Neural crest cell (in vitro differentiated cells): ENCODE measurements around the gene THSD7A. TPM values are rescaled to one million over a fixed set of nuclear protein-coding genes. Genes with fewer than 3 reads are reported as not detected.

Source experiments
- DNase-seq: peaks from one replicate; pipeline ENCODE4 v3.0.0; 2021; ENCODE audit warnings: low read depth, mixed read lengths, low spot score
- H3K27ac Mint-ChIP-seq: one replicate; pipeline ENCODE4 v1.8.0; 2021; ENCODE audit warnings: mild to moderate bottlenecking, mixed read lengths; ENCODE audit not compliant: unreplicated experiment
- H3K27me3 Mint-ChIP-seq: 2 replicates; pipeline ENCODE4 v1.8.0; 2021; ENCODE audit warnings: low read depth, mild to moderate bottlenecking, mixed read lengths
- H3K36me3 Mint-ChIP-seq: 2 replicates; pipeline ENCODE4 v1.8.0; 2021; ENCODE audit warnings: low read depth, mild to moderate bottlenecking, mixed read lengths
- H3K4me1 Mint-ChIP-seq: 2 replicates; pipeline ENCODE4 v1.8.0; 2021; ENCODE audit warnings: mixed read lengths
- H3K4me3 Mint-ChIP-seq: one replicate; pipeline ENCODE4 v1.8.0; 2021; ENCODE audit warnings: mild to moderate bottlenecking, mixed read lengths
- H3K9me3 Mint-ChIP-seq: 2 replicates; pipeline ENCODE4 v1.8.0; 2021; ENCODE audit warnings: mixed read lengths
- CTCF ChIP-seq: fragments of 200-600 bp; sonication (generic); conservative IDR thresholded peaks from 2 replicates; pipeline ENCODE4 v1.5.0; 2021; ENCODE audit warnings: antibody characterized with exemption, mild to moderate bottlenecking
- long read RNA-seq: library from polyadenylated mRNA; unstranded; transcript quantifications from one replicate; pipeline ENCODE4 v2.0.0, GENCODE V29; 2020
- total RNA-seq: library from RNA; stranded (reverse); gene quantifications from 2 replicates; pipeline ENCODE4 v1.2.1, GENCODE V29; 2021

THSD7A gene
- total RNA-seq: 4.8 and 5.5 TPM in 2 replicates
- long read RNA-seq, partial matches to known transcripts: 1 of 2 reads
- long read RNA-seq, other reads (novel, unspliced or antisense): 1 of 2 reads

GRCh38 chr7:11831736-11832495 lies at the start of gene THSD7A:
THSD7A (minus strand) TSS chr7:11832198; CDS start chr7:11831946, 252 bp downstream.
- H3K4me1 Mint-ChIP-seq: peaks cover 22% of the 10 kb centered on the region
- peak; percentile 43 for TF ChIP-seq CTCF

GRCh38 chr7:11881680-11882079 lies 49.7 kb upstream of the THSD7A start:
- peaks cover 9% of the 10 kb centered on the region for H3K9me3 Mint-ChIP-seq
- H3K4me1 Mint-ChIP-seq: no peaks in the 10 kb centered on the region
- H3K36me3 Mint-ChIP-seq: no peaks in the 10 kb centered on the region
- no peak overlapping the region for H3K4me3 Mint-ChIP-seq
- H3K27ac Mint-ChIP-seq: no peak overlapping the region
- no peaks in the 10 kb centered on the region for H3K27me3 Mint-ChIP-seq
- DNase-seq: no peak
- TF ChIP-seq CTCF: no peak

More at GRCh38 chr7:11831736-11832495, at the start of gene THSD7A:
- H3K27me3 Mint-ChIP-seq: peaks cover 20% of the 10 kb centered on the region
- H3K9me3 Mint-ChIP-seq: no peaks in the 10 kb centered on the region
- no peak within 1 kb of the TSS for H3K27ac Mint-ChIP-seq
- no peaks in the 10 kb centered on the region for H3K36me3 Mint-ChIP-seq
- DNase-seq: peak; percentile 55
- H3K4me3 Mint-ChIP-seq: peak within 1 kb of the TSS; percentile 92

GRCh38 chr7:11875635-11876034 lies 43.6 kb upstream of the THSD7A start:
- Mint-ChIP-seq H3K27ac (no peak overlapping the region), H3K4me1 (no peaks in the 10 kb centered on the region), H3K36me3 (no peaks in the 10 kb centered on the region), H3K9me3 (peaks cover 5% of the 10 kb centered on the region), H3K4me3 (no peak overlapping the region), H3K27me3 (no peaks in the 10 kb centered on the region)
- no peak for DNase-seq
- TF ChIP-seq CTCF: no peak

- no peak overlapping the region for H3K4me3 Mint-ChIP-seq
- H3K27me3 Mint-ChIP-seq: no peaks in the 10 kb centered on the region
- no peak for TF ChIP-seq CTCF
- H3K27ac Mint-ChIP-seq: no peak overlapping the region
- H3K36me3 Mint-ChIP-seq: no peaks in the 10 kb centered on the region
- H3K4me1 Mint-ChIP-seq: no peaks in the 10 kb centered on the region
- DNase-seq: no peak
- peaks cover 5% of the 10 kb centered on the region for H3K9me3 Mint-ChIP-seq
These were observed 33.7 kb upstream of the THSD7A start for GRCh38 chr7:11865671-11866070.

GRCh38 chr7:11858622-11859302 lies 26.8 kb upstream of the THSD7A start:
- no peak overlapping the region for H3K27ac Mint-ChIP-seq
- H3K27me3 Mint-ChIP-seq: no peaks in the 10 kb centered on the region
- DNase-seq: no peak
- H3K4me1 Mint-ChIP-seq: no peaks in the 10 kb centered on the region
- H3K9me3 Mint-ChIP-seq: no peaks in the 10 kb centered on the region
- H3K4me3 Mint-ChIP-seq: no peak overlapping the region
- TF ChIP-seq CTCF: no peak
- H3K36me3 Mint-ChIP-seq: no peaks in the 10 kb centered on the region
